Eye (tissue), 1 donor: ENCODE measurements around the gene FOXN3.

Experiments used
- DNase-seq: peaks from one replicate; pipeline ENCODE4 v3.0.0-alpha.2; 2015

The FOXN3 gene

DNA sequence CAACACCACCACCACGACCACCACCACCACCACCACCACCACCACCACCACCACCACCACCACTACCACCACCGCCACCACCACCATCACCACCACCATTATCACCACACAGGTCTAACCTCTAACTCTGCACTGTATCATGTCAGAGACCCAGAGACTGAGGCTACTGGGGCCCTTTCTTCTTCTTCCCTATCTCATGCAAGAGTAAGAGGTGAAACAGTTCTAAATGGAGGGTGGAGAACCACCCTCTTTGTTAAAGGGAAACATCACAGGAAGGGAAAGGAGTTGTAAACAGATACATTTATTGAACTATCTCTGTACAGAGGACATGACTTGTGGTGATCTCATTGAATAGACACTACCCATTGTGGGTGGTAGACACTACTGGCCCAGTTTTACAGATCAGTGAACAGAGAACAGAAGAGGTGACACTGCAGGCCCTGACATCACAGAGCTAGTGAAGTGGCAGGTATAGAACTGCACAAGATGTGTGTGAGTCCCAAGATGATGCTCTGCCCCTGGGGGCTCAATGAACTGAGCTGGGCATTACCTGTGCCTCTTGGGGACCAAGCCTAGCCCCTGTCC is 91.6 kb downstream of the FOXN3 start:
- no peak for DNase-seq

- no peak for DNase-seq
Observed at GRCh38 chr14:89324501-89325298, 92.3 kb downstream of the FOXN3 start.

GRCh38 chr14:89320381-89321000 is 96.5 kb downstream of the FOXN3 start:
- no peak for DNase-seq

DNA sequence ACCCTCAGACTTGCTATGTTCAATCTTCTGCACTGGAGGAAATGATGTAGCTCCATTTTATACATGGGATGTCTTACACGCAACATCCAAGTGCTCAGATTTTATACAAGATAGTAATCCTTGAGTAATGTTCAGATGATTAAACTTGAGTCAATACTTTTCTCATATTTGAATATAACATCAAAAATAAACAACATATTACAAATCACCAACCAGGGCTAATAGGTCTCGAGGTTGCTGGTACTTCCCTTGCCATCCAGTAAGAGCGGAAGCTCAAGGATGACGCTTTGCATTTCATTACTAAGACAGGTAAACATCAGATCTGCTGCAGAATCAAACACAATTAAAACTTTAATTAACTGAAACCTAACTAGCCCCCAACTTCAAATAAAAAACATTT is 97.3 kb downstream of the FOXN3 start:
- no peak for DNase-seq

- DNase-seq: no peak
Observed at GRCh38 chr14:89317051-89317691, 99.9 kb downstream of the FOXN3 start.

DNA sequence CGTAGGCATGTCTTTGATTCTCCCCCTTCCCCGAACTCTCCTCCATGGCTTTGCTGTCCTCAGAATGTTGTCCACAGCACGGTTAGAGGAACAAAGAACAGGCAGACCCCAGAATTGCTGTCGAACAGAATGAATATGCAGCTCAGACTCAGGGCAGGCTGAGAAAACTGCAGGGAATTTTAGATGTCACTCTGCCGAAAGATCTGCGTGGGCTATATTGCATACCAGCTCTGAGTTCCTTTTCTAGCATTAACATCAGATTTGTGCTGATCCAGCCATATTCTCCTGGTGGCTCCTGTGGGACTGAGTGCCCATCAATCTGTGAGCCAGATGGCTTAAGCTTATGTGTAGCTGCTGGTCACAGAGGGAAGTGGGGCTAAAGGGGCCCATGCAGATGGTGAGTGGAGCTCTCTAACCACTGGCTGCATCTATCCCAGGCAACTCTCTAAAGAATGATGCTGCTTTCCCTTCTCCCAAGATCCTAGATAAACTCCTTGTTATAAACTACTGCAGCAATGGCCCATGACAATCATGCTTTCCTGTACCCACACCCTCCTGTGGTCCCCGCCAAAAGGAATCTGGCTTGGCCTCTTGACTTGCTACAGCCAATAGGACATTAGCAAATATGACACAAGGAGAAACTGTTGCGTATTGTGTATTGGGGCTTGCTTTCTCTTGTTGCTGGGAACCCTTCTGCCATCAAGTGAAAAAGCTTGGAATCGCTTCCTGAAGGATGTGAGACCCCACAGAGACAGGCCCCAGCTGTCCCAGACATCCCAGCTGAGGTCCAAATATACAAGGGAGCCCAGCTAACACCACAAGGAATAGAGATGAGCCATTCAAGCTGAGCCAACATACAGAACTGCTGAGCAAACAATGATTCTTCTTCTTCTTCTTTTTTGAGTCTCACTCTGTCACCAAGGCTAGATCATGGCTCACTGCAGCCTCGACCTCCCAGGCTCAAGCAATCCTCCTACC is 101.3 kb downstream of the FOXN3 start:
- DNase-seq: peak; percentile 61

DNA sequence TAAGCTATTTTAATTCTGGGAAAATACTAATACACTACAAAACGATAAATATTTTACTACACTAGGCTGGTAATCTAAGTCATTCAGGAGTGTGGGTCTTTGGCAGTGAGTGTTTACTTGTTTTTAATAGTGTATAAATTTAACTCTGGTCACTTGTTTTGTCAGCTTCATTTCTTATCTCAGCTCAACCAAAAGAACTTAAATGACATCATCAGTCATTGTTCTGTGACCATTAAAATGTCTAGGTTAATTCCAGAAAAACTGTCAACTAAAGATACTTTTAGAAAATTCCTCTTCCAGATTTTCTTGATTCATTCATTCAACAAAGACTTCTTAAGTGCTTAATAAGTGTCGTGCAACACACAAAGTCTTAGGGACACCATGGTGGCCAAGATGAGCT is 102.8 kb downstream of the FOXN3 start:
- DNase-seq: no peak

DNA sequence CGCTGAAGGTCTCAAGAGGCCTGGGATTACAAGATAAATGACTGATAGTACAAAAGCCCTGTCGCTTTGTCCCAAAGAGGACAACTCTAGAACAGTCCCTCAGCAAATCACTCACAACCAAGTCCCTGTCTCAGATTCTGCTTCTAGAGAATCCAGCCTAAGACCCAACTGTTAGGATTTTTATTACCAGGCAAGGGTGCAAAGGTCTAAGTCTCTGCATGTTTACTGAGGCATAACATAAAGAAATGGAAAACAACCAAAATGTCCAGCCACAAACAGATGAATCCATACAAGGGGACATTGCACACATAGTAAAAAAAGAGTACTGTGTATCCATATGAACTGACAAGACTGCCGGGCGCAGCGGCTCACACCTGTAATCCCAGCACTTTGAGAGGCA is 104.1 kb downstream of the FOXN3 start:
- no peak for DNase-seq

- no peak for DNase-seq
Observed at GRCh38 chr14:89310211-89310610, 106.8 kb downstream of the FOXN3 start.

- no peak for DNase-seq
Observed at GRCh38 chr14:89309670-89310177, 107.3 kb downstream of the FOXN3 start.

DNA sequence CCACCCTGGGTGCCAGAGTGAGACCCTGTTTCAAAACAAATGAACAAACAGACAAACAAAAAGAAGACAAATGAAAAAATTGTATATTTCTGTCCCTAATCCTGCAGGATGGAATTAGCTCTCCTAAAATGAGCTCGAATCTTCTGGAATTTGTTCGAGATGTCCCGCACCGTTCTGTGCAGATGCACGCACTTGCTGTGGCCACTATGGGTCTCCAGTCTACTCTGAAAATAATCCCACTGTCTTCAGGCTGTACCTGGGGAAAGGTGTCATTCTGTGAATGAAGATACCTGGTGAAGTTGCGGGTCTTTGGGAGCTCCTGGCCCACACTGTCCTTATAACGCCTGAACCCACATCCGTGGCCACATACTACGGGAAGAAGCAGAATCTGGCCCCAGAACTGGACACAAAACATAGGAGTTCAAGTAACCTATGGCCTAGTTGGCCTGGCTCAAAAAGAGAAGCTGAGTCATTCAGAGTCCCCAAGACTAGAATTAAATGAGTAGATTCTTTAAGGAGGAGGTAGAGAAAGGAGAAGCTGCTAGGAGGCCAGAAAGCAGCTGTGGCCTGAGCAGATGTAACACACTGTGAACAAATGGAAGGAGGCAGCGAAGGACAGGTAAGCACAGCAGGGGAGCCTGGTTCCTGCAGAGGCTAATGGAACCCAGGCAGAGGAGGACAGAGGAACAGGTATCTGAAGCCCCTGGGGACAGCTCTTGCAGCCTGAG is 108.6 kb downstream of the FOXN3 start:
- no peak for DNase-seq

DNA sequence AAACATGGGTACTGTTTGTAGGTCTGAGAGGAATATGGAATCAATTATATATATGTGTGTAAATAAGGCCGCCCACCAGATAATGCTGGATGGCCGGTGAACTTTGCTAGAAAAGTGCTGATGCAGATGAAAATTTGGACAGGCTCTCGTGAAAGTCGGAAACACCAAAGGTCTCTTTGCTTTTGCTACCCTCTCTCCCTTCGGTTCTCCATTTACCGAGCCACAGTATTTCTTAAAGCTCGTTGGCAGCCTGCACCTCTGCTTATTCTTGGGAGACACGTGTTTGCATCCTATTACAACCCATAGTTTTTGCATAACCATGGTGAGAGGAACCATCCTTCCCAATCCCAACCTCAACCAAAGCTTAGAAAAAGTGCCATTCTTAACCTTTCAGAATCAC is 109.6 kb downstream of the FOXN3 start:
- DNase-seq: no peak

GRCh38 chr14:89304972-89305703 is 111.9 kb downstream of the FOXN3 start:
- peak; percentile 87 for DNase-seq

- no peak for DNase-seq
Observed at GRCh38 chr14:89304561-89304960, 112.5 kb downstream of the FOXN3 start.

DNA sequence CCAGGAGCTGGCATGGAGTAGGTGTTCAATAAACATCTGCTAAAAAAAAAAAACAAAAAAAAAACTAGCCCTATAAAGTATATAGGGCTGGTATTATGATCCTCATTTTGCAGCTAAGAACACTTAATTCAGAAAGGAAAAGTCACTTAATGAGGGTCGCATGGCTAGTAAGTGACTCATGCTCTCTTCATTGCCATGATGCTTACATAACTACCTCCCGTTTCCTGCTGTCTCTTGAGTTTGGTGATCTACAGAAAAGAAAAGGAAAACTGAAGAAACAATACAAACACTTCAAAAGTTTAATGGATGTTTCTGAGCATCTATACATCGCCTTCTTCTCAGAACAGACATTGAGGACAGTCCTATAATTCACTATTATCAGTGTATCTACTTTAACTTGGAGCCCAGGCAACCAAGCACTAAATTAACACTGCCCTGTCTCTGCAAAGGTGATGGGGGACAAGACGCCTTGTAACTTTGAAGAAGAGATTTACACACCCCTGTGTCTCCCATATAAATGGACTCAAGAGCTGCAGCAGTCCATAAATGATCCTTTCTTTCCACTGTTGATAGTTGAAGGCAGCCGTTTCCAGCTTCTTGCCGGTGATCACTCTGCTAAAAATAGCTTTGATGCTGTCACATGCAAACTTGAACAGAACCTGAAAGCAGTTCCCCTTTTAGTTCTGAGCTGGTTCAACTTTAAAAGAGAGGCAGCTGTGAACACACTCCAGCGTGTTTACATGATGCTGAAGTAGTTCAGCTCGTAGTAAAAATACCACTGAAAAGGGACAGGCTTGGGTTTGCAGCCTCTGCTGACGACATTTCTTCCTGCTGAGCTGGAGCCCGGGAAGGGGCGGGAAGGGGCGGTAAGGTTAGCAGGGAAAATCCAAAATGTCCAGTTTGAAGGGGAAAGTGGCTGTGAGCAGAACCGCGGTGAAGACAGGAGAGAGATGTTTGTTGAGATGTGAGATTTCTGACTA is 113.3 kb downstream of the FOXN3 start:
- DNase-seq: peak; percentile 84

- no peak for DNase-seq
Observed at GRCh38 chr14:89302396-89302950, 114.6 kb downstream of the FOXN3 start.

GRCh38 chr14:89299587-89299986 is 117.4 kb downstream of the FOXN3 start:
- DNase-seq: no peak

DNA sequence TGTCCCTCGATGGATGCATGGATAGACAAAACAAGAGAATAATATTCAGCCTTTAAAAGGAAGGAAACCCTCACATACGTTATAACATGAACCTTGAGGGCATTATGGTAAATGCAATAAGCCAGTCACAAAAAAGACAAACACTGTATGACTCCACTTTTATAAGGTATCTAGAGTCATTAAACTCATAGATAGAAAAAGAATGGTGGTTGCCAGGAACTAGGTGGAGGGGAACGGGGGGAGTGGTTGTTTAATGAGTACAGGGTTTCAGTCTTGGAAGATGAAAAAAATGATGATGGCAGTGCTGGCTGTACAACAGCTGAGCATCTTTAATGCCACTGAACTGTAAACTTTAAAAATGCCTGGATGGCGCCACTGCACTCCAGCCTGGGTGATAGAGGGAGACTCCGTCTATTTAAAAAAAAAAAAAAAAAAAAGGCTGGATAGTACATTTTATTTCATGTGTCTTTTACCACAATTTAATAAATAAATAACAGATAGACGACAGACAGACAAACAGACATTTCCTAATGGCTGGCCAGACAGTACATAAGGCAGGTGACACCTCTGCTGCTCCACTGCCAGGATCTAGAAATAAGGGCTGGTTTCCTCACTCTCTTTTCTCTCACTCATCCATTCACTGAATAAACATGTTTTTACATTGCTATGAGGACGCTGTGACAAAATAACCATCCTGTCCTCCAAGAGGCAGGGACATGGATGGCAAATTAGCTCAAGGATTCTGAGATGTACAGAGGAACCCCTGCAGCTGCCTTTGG is 118.8 kb downstream of the FOXN3 start:
- no peak for DNase-seq
